Hepatocyte (in vitro differentiated cells): ENCODE data around the gene CAB39. TPM values are rescaled to one million over a fixed set of nuclear protein-coding genes. Genes with fewer than 3 reads are reported as not detected.

ENCODE experiments used
- DNase-seq: peaks from one replicate; pipeline ENCODE4 v3.0.0-alpha.2; 2016; ENCODE audit warnings: low spot score
- H2AFZ ChIP-seq: fragments of 200-600 bp; sonication (generic); 2 replicates; pipeline ENCODE4 v1.6.0; 2016; ENCODE audit warnings: antibody characterized with exemption, mild to moderate bottlenecking
- H3K27ac ChIP-seq: fragments of 200-600 bp; sonication (generic); 2 replicates; pipeline ENCODE4 v1.5.1; 2016; ENCODE audit warnings: mild to moderate bottlenecking
- H3K27me3 ChIP-seq: fragments of 200-600 bp; sonication (generic); 2 replicates; pipeline ENCODE4 v1.6.1; 2016
- H3K36me3 ChIP-seq: fragments of 200-600 bp; sonication (generic); replicated peaks from 2 replicates; pipeline ENCODE4 v1.5.1; 2016; ENCODE audit warnings: low read depth; ENCODE audit not compliant: insufficient read depth
- H3K4me1 ChIP-seq: fragments of 200-600 bp; sonication (generic); 2 replicates; pipeline ENCODE4 v1.5.1; 2016; ENCODE audit warnings: mild to moderate bottlenecking, moderate library complexity; ENCODE audit not compliant: insufficient read depth
- H3K4me2 ChIP-seq: fragments of 200-600 bp; sonication (generic); 2 replicates; pipeline ENCODE4 v1.6.0; 2016
- H3K4me3 ChIP-seq: fragments of 200-600 bp; sonication (generic); 2 replicates; pipeline ENCODE4 v1.5.1; 2016; ENCODE audit warnings: mild to moderate bottlenecking
- H3K79me2 ChIP-seq: fragments of 200-600 bp; sonication (generic); 2 replicates; pipeline ENCODE4 v1.6.0; 2017; ENCODE audit warnings: mild to moderate bottlenecking
- H3K9me2 ChIP-seq: fragments of 200-600 bp; sonication (generic); replicated peaks from 2 replicates; pipeline ENCODE4 v1.6.0; 2017; ENCODE audit warnings: mild to moderate bottlenecking; ENCODE audit not compliant: insufficient read depth
- H3K9me3 ChIP-seq: fragments of 200-600 bp; sonication (generic); 2 replicates; pipeline ENCODE4 v1.5.1; 2016; ENCODE audit warnings: low read depth, mild to moderate bottlenecking
- H4K20me1 ChIP-seq: fragments of 200-600 bp; sonication (generic); 2 replicates; pipeline ENCODE4 v1.6.0; 2016; ENCODE audit warnings: mild to moderate bottlenecking; ENCODE audit not compliant: insufficient read depth, poor library complexity, severe bottlenecking
- EZH2 ChIP-seq: fragments of 200-600 bp; sonication (generic); IDR thresholded peaks from 2 replicates; pipeline ENCODE4 v1.6.1; 2016; ENCODE audit warnings: antibody characterized with exemption, mild to moderate bottlenecking, borderline replicate concordance
- EZH2phosphoT487 ChIP-seq: fragments of 200-600 bp; sonication (generic); IDR thresholded peaks from one replicate; pipeline ENCODE4 v1.6.1; 2018; ENCODE audit warnings: antibody characterized with exemption, mild to moderate bottlenecking, low read depth, moderate library complexity; ENCODE audit not compliant: unreplicated experiment, severe bottlenecking
- WGBS: methylation state at CpG from one replicate; pipeline ENCODE4 v1.1.6; 2016; ENCODE audit warnings: low lambda C conversion rate; ENCODE audit errors: missing lambda C conversion rate; 5-methylcytosine and 5-hydroxymethylcytosine counted together
- polyA plus RNA-seq: library from polyadenylated mRNA; unstranded; fragments of >200 nt; fragmentation: Nextera tagmentation; extraction: Ambion mirVana; gene quantifications from 2 replicates; pipeline ENCODE4 v1.2.1, GENCODE V29; 2016
- total RNA-seq: library from RNA; depleted of rRNA; stranded (reverse); fragments of >200 nt; gene quantifications from 2 replicates; pipeline ENCODE4 v1.2.3, GENCODE V29; 2014
- TF ChIP-seq, protein P1 (sequence below): fragments of 200-600 bp; sonication (generic); IDR thresholded peaks from 2 replicates; pipeline ENCODE4 v1.5.1; 2016; ENCODE audit warnings: antibody characterized with exemption, mild to moderate bottlenecking; ENCODE audit not compliant: poor library complexity

Gene CAB39
- total and polyA plus RNA-seq, 2 experiments from 2014 or later, result 38.5 to 84.4 TPM

DNA sequence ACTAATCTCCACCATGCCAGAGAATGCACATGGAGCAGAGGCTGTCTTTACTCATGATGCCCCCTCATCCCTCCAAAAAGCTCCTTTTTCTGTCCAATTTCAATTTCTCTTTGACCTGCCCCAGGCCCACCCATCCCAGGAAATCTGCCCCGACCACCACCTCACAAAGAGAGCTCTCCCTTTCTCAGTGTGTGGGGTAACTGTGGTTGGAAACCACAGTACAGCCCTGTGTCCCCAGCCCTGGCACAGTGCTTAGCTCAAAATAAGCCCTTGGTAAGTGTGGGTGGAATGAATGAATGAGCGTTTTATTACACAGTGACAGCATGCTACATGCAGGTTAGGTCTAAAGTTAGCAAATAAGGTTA is 43.7 kb upstream of the CAB39 start:
- WGBS, result 92% methylated on average over 1 of the region's 2 CpGs
- no peaks in the 10 kb centered on the region for H3K79me2 ChIP-seq
- TF ChIP-seq EZH2phosphoT487, result no peak
- TF ChIP-seq EZH2, result no peak
- TF ChIP-seq, protein P1, sequence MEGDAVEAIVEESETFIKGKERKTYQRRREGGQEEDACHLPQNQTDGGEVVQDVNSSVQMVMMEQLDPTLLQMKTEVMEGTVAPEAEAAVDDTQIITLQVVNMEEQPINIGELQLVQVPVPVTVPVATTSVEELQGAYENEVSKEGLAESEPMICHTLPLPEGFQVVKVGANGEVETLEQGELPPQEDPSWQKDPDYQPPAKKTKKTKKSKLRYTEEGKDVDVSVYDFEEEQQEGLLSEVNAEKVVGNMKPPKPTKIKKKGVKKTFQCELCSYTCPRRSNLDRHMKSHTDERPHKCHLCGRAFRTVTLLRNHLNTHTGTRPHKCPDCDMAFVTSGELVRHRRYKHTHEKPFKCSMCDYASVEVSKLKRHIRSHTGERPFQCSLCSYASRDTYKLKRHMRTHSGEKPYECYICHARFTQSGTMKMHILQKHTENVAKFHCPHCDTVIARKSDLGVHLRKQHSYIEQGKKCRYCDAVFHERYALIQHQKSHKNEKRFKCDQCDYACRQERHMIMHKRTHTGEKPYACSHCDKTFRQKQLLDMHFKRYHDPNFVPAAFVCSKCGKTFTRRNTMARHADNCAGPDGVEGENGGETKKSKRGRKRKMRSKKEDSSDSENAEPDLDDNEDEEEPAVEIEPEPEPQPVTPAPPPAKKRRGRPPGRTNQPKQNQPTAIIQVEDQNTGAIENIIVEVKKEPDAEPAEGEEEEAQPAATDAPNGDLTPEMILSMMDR, result no peak
- H3K4me2 ChIP-seq, result no peak overlapping the region
- no peak overlapping the region for H2AFZ ChIP-seq
- no peaks in the 10 kb centered on the region for H3K9me2 ChIP-seq
- H3K27ac ChIP-seq, result no peak overlapping the region
- DNase-seq, result no peak
- no peaks in the 10 kb centered on the region for H3K27me3 ChIP-seq
- no peak overlapping the region for H3K4me3 ChIP-seq
- no peaks in the 10 kb centered on the region for H4K20me1 ChIP-seq
- peaks cover 9% of the 10 kb centered on the region for H3K4me1 ChIP-seq
- no peaks in the 10 kb centered on the region for H3K36me3 ChIP-seq
- no peaks in the 10 kb centered on the region for H3K9me3 ChIP-seq

DNA sequence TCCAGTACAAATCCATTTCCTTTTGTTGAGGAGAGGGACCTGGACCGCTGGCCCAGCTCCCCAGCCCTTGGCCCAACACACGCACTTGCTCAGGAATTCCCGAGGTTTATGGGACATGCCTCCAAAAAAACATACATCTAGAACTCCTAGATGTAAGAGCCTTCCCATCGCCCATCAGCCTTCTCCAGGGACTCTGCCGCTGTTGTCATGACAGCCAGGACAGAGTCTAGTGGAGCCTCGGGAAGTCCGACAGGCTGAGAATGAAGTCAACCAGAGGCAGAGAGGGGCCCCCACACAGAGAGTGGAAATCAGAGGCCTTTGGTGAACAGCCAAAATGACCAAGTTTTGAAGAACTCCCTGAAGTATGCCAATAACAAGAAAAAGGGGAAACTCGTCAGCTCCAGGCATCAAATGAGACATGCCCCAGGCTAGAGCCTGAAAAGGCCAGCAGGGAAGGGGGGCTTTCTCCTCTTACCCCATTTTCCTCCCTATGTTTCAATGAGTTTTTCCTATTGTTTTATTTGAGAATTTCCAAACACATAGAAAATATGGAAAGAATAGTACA is 43.2 kb upstream of the CAB39 start:
- Histone ChIP-seq H3K4me3 (no peak overlapping the region), H3K4me2 (no peak overlapping the region), H3K36me3 (no peaks in the 10 kb centered on the region), H2AFZ (no peak overlapping the region), H3K79me2 (no peaks in the 10 kb centered on the region), H3K27me3 (no peaks in the 10 kb centered on the region), H3K4me1 (peaks cover 9% of the 10 kb centered on the region), H3K9me3 (no peaks in the 10 kb centered on the region), H3K27ac (no peak overlapping the region), H3K9me2 (no peaks in the 10 kb centered on the region), H4K20me1 (no peaks in the 10 kb centered on the region)
- no peak for TF ChIP-seq EZH2
- no peak for TF ChIP-seq EZH2phosphoT487
- TF ChIP-seq, protein P1, result no peak
- WGBS, result 90% methylated on average over 8 of the region's 8 CpGs
- no peak for DNase-seq

DNA sequence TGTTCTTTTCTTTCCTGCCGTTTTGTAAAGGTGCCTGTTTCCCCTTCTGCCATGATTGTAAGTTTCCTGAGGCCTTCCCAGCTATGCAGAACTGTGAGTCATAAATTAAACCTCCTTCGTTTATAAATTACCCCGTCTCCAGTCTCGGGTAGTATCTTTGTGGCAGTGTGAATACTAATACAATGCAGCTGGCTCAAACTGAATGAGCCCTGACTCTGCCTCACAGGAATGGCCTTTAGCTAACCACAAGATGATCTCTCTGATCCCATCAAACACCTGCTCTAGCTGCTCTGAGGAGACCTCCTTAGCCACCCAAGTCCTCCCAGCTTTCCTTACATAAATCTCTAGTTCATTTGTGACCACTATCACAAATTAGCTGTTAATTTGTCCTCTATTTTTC is 41.5 kb upstream of the CAB39 start:
- Histone ChIP-seq H3K4me3 (no peak overlapping the region), H3K9me3 (no peaks in the 10 kb centered on the region), H2AFZ (no peak overlapping the region), H3K27ac (no peak overlapping the region), H4K20me1 (no peaks in the 10 kb centered on the region), H3K79me2 (no peaks in the 10 kb centered on the region), H3K27me3 (no peaks in the 10 kb centered on the region), H3K4me1 (peaks cover 9% of the 10 kb centered on the region), H3K36me3 (no peaks in the 10 kb centered on the region), H3K4me2 (peak overlapping the region; percentile 9), H3K9me2 (no peaks in the 10 kb centered on the region)
- WGBS, result 24% methylated on average over 4 of the region's 4 CpGs
- no peak for DNase-seq
- TF ChIP-seq EZH2phosphoT487 (no peak), EZH2 (no peak)
- TF ChIP-seq, protein P1, result no peak

DNA sequence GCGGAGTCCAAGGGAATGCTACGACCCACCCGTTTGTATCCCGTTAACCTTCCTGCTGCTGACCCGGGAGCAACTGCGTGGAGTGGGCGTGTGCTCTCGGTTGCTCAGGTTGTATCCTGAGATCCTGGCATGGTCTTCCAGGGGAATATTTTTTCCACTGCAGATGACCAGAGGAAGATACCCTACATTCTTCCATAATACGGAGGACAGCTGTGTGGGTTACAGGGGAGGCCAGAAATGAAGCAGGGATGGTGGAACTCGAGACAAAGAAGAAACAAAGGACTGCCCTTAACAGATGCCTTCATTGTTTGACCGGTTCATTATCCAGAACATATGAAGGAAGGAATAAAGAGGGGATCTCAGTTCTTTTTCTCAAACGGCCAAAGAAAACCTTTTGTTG is 39.8 kb upstream of the CAB39 start:
- no peak for DNase-seq
- no peaks in the 10 kb centered on the region for H3K79me2 ChIP-seq
- no peak overlapping the region for H3K27ac ChIP-seq
- H3K9me3 ChIP-seq, result no peaks in the 10 kb centered on the region
- H2AFZ ChIP-seq, result no peak overlapping the region
- H3K27me3 ChIP-seq, result no peaks in the 10 kb centered on the region
- H3K36me3 ChIP-seq, result no peaks in the 10 kb centered on the region
- TF ChIP-seq EZH2, result no peak
- TF ChIP-seq EZH2phosphoT487, result no peak
- TF ChIP-seq, protein P1, result no peak
- H3K4me1 ChIP-seq, result peaks cover 6% of the 10 kb centered on the region
- no peaks in the 10 kb centered on the region for H3K9me2 ChIP-seq
- 93% methylated on average over 12 of the region's 12 CpGs for WGBS
- no peak overlapping the region for H3K4me2 ChIP-seq
- no peak overlapping the region for H3K4me3 ChIP-seq
- H4K20me1 ChIP-seq, result no peaks in the 10 kb centered on the region
